ENCODE results near the gene YARS1. TPM values are rescaled to one million over a fixed set of nuclear protein-coding genes. Genes with fewer than 3 reads are reported as not detected.

Gene YARS1
- total and polyA plus RNA-seq, 2 of the 13 experiments (the other 11 are each of a cell fraction or from before 2014, with no cell fraction given): 50.1 to 113 TPM

DNA sequence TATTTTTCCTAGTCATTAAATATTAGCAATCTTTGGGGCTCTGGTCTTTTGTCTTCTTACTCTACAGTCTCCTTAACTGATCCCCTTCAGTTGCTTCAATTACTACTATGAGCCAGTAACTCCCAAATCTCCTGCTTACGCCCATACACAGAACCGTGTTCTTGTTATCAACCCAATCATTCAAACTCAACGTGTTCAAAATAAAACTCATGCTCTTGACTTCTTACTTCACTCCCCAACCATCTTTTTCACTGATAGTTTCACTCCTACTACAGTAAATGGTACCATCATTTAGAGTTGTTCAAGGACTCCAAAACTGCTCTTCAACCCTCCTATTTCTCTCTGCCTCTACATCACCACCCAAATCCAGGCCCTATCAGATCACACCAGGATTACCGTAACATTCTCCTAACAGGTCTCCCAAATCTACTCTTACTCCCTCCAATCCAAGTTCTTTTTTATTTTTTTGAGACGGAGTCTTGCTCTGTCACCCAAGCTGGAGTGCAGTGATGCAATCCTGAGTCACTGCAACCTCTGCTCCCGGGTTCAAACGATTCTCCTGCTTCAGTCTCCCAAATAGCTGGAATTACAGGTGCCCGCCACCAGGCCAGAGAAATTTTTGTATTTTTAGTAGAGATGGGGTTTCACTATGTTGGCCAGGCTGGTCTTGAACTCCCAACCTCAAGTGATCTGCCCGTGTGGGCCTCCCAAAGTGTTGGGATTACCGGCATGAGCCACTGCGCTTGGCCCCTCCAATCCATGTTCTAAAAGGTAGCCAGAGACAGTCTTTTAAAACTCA lies 3.0 kb downstream of the YARS1 start (continued):
- TF ChIP-seq ZNF644 (CRISPR knock-in tag; IDR thresholded peaks at IDR 0.05; ENCODE audit: low read depth) (0 out of 2 replicates have a peak, but pooled peaks have one; percentile 30), ASH2L (IDR thresholded peaks at IDR 0.05; ENCODE audit: insufficient read length, low read depth, low read length) (no peak), MAZ (IDR thresholded peaks at IDR 0.05; ENCODE audit: borderline replicate concordance, low read depth, low read length) (no peak), MAZ (CRISPR knock-in tag; IDR thresholded peaks at IDR 0.05; ENCODE audit: low read depth) (no peak), FOSL2 (CRISPR knock-in tag; IDR thresholded peaks at IDR 0.05) (peak; percentile 95), CHD4 (IDR thresholded peaks at IDR 0.05; ENCODE audit: borderline replicate concordance, low read length) (no peak), ZNF350 (CRISPR knock-in tag; IDR thresholded peaks at IDR 0.05; ENCODE audit: borderline replicate concordance, low read depth) (no peak), NKX3-1 (CRISPR knock-in tag; IDR thresholded peaks at IDR 0.05) (no peak), FOSL1 (CRISPR knock-in tag; IDR thresholded peaks at IDR 0.05; ENCODE audit: borderline replicate concordance) (peak; percentile 81; the same call in 1 of the 2 replicates), RFX1 (IDR thresholded peaks at IDR 0.05) (no peak), FOXJ3 (CRISPR knock-in tag; IDR thresholded peaks at IDR 0.05; ENCODE audit: borderline replicate concordance) (0 out of 2 replicates have a peak, but pooled peaks have one; percentile 3), KDM5B (CRISPR knock-in tag; IDR thresholded peaks at IDR 0.05; ENCODE audit: borderline replicate concordance) (no peak)
- TF ChIP-seq, protein P1, sequence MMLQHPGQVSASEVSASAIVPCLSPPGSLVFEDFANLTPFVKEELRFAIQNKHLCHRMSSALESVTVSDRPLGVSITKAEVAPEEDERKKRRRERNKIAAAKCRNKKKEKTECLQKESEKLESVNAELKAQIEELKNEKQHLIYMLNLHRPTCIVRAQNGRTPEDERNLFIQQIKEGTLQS (CRISPR knock-in tag; IDR thresholded peaks at IDR 0.05): peak; percentile 95
- TF ChIP-seq, protein P2, sequence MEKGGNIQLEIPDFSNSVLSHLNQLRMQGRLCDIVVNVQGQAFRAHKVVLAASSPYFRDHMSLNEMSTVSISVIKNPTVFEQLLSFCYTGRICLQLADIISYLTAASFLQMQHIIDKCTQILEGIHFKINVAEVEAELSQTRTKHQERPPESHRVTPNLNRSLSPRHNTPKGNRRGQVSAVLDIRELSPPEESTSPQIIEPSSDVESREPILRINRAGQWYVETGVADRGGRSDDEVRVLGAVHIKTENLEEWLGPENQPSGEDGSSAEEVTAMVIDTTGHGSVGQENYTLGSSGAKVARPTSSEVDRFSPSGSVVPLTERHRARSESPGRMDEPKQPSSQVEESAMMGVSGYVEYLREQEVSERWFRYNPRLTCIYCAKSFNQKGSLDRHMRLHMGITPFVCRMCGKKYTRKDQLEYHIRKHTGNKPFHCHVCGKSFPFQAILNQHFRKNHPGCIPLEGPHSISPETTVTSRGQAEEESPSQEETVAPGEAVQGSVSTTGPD (CRISPR knock-in tag; IDR thresholded peaks at IDR 0.05): no peak
- TF ChIP-seq, protein P3, sequence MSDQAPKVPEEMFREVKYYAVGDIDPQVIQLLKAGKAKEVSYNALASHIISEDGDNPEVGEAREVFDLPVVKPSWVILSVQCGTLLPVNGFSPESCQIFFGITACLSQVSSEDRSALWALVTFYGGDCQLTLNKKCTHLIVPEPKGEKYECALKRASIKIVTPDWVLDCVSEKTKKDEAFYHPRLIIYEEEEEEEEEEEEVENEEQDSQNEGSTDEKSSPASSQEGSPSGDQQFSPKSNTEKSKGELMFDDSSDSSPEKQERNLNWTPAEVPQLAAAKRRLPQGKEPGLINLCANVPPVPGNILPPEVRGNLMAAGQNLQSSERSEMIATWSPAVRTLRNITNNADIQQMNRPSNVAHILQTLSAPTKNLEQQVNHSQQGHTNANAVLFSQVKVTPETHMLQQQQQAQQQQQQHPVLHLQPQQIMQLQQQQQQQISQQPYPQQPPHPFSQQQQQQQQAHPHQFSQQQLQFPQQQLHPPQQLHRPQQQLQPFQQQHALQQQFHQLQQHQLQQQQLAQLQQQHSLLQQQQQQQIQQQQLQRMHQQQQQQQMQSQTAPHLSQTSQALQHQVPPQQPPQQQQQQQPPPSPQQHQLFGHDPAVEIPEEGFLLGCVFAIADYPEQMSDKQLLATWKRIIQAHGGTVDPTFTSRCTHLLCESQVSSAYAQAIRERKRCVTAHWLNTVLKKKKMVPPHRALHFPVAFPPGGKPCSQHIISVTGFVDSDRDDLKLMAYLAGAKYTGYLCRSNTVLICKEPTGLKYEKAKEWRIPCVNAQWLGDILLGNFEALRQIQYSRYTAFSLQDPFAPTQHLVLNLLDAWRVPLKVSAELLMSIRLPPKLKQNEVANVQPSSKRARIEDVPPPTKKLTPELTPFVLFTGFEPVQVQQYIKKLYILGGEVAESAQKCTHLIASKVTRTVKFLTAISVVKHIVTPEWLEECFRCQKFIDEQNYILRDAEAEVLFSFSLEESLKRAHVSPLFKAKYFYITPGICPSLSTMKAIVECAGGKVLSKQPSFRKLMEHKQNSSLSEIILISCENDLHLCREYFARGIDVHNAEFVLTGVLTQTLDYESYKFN (CRISPR knock-in tag; conservative IDR thresholded peaks at IDR 0.05): 0 out of 2 replicates have a peak, but pooled peaks have one; percentile 15
- TF ChIP-seq, protein P4, sequence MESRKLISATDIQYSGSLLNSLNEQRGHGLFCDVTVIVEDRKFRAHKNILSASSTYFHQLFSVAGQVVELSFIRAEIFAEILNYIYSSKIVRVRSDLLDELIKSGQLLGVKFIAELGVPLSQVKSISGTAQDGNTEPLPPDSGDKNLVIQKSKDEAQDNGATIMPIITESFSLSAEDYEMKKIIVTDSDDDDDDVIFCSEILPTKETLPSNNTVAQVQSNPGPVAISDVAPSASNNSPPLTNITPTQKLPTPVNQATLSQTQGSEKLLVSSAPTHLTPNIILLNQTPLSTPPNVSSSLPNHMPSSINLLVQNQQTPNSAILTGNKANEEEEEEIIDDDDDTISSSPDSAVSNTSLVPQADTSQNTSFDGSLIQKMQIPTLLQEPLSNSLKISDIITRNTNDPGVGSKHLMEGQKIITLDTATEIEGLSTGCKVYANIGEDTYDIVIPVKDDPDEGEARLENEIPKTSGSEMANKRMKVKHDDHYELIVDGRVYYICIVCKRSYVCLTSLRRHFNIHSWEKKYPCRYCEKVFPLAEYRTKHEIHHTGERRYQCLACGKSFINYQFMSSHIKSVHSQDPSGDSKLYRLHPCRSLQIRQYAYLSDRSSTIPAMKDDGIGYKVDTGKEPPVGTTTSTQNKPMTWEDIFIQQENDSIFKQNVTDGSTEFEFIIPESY (CRISPR knock-in tag; IDR thresholded peaks at IDR 0.05): 0 out of 2 replicates have a peak, but pooled peaks have one; percentile 44
- TF ChIP-seq, protein P5, sequence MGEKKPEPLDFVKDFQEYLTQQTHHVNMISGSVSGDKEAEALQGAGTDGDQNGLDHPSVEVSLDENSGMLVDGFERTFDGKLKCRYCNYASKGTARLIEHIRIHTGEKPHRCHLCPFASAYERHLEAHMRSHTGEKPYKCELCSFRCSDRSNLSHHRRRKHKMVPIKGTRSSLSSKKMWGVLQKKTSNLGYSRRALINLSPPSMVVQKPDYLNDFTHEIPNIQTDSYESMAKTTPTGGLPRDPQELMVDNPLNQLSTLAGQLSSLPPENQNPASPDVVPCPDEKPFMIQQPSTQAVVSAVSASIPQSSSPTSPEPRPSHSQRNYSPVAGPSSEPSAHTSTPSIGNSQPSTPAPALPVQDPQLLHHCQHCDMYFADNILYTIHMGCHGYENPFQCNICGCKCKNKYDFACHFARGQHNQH (CRISPR knock-in tag; IDR thresholded peaks at IDR 0.05): no peak
- TF ChIP-seq, protein P6, sequence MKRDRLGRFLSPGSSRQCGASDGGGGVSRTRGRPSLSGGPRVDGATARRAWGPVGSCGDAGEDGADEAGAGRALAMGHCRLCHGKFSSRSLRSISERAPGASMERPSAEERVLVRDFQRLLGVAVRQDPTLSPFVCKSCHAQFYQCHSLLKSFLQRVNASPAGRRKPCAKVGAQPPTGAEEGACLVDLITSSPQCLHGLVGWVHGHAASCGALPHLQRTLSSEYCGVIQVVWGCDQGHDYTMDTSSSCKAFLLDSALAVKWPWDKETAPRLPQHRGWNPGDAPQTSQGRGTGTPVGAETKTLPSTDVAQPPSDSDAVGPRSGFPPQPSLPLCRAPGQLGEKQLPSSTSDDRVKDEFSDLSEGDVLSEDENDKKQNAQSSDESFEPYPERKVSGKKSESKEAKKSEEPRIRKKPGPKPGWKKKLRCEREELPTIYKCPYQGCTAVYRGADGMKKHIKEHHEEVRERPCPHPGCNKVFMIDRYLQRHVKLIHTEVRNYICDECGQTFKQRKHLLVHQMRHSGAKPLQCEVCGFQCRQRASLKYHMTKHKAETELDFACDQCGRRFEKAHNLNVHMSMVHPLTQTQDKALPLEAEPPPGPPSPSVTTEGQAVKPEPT (CRISPR knock-in tag; IDR thresholded peaks at IDR 0.05; ENCODE audit: low read depth): no peak

Data from HepG2 (cell line).